ENCODE results near the gene SCRT2. TPM values are rescaled to one million over a fixed set of nuclear protein-coding genes. Genes with fewer than 3 reads are reported as not detected.

Gene SCRT2
- total RNA-seq, 1 experiment from 2014 or later = not detected

DNA sequence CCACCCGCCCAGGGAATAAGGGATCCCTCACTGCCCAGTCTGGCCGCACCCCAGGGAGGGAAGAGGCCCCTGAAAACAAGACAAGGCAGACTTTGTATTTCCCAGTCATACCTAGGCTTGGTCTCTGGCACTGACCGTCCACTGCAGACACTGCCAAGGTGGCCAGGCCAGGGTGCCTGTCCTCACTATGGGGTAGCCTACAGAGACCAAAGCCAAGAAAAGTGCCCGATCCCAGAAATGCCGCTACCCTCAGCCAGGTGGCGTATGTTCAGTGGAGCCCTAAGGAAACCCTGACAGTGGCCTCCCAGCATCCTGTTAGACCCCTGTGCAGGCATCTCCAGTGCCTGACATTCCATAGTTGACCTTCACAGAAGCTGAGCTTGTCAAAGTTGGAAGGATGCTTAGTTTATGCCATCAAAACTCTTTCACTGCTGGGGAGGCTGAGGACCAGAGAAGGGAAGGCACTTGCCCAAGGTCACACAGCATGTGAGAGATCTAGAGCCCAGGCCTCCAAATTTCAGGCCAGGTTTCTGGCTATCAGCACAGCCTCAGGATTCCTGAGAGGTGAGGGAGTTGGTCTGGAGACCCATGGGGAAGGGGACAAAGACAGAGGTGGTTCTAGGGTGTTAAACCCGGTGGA is 2.5 kb downstream of the SCRT2 start:
- peak in 1 of 2 experiments; percentile 43 for DNase-seq
- peaks cover 11% of the 10 kb centered on the region; the same call in 1 of the 2 replicates for H3K4me1 ChIP-seq
- no peak overlapping the region for H3K4me3 ChIP-seq
- no peaks in the 10 kb centered on the region for H3K9me3 ChIP-seq (replicated peaks)
- H3K27me3 ChIP-seq = peaks cover 15% of the 10 kb centered on the region; the same call in 1 of the 2 replicates
- no peaks in the 10 kb centered on the region for H3K36me3 ChIP-seq
- no peak overlapping the region for H3K27ac ChIP-seq

DNA sequence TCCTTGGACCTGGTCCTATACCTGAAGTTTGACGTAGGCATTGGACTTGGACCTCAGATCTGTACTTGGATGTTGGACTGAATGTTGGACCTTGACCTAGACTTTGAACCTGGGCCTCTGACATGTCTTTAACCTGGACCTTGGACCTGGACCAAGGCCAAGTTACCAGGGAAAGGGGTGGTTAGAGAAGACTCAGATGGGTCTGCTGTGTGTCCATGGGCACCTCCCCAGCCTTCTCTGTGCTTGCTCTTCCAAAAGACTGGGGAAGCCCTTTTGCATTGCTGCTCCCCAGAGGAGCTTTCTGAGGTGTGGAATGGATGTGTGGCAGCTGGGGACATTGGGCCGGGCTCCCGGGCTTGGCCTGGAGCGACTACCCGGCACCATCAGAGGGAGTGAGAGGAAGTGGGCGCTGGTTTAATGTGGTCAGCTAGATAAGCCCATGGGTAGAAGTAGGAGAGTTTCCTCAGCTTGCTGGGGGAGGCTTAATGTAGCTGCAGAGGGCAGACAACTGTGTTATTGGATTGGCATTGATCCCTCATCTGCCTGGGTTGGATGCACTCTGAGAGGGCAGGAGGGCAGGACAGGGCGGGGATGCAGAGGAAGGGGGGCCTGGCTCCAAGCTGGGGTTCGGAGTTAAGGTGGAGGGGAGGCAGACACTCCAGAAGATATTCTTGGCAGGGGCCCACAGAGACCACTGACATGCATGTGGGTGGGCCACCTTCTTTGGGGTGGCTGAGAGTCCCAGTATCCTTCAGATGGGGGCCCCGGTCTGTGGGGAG is 4.2 kb downstream of the SCRT2 start:
- Histone ChIP-seq H3K36me3 (no peaks in the 10 kb centered on the region), H3K27me3 (peaks cover 15% of the 10 kb centered on the region; the same call in 1 of the 2 replicates)

DNA sequence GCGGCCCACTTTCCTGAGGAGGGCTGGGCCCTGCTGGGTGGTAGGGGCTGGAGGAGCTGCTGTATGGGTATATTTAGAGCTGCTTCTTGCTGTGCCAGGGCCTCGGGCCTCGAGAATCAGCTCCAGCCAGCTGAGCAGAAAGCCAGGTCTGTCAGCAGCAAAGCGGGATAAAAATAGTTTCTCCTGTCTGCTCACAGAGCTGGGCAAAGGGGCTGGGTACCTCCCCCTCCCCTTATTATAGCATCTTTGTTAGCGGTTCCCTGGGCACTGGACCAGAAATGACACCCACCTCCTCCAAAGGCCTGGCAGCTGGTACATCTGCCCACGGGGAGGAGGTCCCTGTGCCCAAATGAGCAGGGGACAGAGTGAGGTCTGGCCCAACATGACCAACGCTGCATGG is 6.0 kb downstream of the SCRT2 start:
- no peak for DNase-seq
- Histone ChIP-seq H3K4me1 (peaks cover 11% of the 10 kb centered on the region; the same call in 1 of the 2 replicates), H3K27me3 (peaks cover 15% of the 10 kb centered on the region; the same call in 1 of the 2 replicates), H3K27ac (no peak overlapping the region), H3K9me3 (replicated peaks) (no peaks in the 10 kb centered on the region), H3K4me3 (no peak overlapping the region), H3K36me3 (no peaks in the 10 kb centered on the region)

More for the DNA sequence above, 4.2 kb downstream of the SCRT2 start:
- Histone ChIP-seq H3K9me3 (replicated peaks) (no peaks in the 10 kb centered on the region), H3K27ac (no peak overlapping the region), H3K4me3 (no peak overlapping the region), H3K4me1 (peaks cover 11% of the 10 kb centered on the region; the same call in 1 of the 2 replicates)
- peak; percentile 44 to 53 for DNase-seq

DNA sequence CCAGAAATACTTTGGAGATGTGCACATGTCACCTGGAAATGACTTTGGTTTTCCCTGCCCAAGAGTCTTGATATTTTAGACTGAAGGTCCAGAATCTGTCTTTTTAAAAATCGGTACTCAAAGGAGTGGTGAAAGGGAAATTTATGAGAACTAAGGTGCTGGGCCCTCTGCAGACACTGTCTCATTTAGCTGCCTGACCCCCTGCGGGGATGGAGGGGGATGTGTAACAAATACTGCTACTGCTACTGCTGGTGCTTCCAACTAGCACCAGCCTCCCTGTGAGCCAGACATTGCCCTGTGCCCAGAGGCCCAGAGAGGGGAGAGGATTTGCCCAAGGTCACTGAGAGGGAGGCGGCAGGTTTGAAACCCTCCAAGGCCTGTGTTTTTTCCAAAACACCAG is 7.0 kb downstream of the SCRT2 start:
- DNase-seq = no peak
- no peaks in the 10 kb centered on the region for H3K36me3 ChIP-seq
- no peak overlapping the region for H3K4me3 ChIP-seq
- no peaks in the 10 kb centered on the region for H3K9me3 ChIP-seq (replicated peaks)
- no peak overlapping the region for H3K27ac ChIP-seq
- H3K27me3 ChIP-seq = peaks cover 15% of the 10 kb centered on the region; the same call in 1 of the 2 replicates
- peaks cover 11% of the 10 kb centered on the region; the same call in 1 of the 2 replicates for H3K4me1 ChIP-seq

DNA sequence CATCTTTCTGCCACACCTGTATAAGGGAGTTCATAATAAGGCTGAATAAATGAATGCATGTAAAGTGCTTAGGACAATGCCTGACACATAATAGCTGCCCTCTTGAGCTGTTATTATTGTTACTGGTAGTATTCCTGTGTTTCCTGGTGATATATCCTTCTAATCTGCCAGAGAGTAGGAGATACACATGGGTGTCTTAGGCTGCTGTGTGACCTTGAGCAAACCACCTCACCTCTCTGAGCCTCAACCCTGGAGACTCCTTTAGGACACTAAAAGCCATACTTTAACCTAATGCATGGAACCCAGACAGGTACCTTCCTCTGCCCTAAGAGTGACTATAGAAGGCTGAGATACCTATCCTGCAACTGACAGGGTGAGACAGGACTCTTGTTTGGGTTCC is 7.6 kb downstream of the SCRT2 start:
- Histone ChIP-seq H3K4me1 (peaks cover 11% of the 10 kb centered on the region; the same call in 1 of the 2 replicates), H3K36me3 (no peaks in the 10 kb centered on the region), H3K4me3 (no peak overlapping the region), H3K27ac (no peak overlapping the region), H3K27me3 (peaks cover 10% of the 10 kb centered on the region; the same call in 1 of the 2 replicates), H3K9me3 (replicated peaks) (no peaks in the 10 kb centered on the region)
- no peak for DNase-seq

DNA sequence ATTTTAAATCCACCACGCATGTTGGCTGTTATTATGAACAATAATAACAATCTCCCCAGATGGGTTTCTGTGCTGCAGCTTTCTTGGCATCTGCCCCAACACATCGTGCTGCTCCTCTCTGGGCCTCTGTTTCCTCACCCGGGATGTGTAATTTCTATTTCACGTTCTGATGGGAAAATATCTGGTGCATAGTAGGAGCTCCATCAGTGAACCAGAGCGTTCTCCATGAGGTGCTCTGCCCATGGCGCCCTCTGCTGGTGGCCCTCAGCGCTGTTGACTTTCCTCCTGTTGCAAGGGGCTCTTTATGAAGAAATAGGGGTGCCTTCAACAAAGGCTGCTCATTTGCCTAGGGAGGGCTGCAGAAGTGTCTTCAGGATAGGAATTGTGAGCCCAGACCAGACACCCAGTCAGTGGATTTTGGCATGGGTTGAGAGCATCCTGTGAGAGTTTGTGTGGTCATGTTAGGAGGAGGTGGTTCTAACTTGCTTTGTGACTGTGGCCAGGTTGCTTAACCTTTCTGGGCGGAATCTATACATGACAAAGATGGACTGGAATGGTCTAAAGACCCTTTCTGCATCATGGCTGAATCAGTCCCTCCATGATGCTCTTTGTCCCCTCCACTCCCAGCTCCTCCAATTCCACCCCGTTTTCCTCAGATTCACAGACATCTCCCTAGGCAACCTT is 8.1 kb downstream of the SCRT2 start:
- Histone ChIP-seq H3K9me3 (replicated peaks) (no peaks in the 10 kb centered on the region), H3K27me3 (peaks cover 7% of the 10 kb centered on the region; the same call in 1 of the 2 replicates), H3K4me1 (peaks cover 11% of the 10 kb centered on the region; the same call in 1 of the 2 replicates), H3K36me3 (no peaks in the 10 kb centered on the region), H3K4me3 (no peak overlapping the region), H3K27ac (no peak overlapping the region)
- DNase-seq = peak; percentile 41 to 61

DNA sequence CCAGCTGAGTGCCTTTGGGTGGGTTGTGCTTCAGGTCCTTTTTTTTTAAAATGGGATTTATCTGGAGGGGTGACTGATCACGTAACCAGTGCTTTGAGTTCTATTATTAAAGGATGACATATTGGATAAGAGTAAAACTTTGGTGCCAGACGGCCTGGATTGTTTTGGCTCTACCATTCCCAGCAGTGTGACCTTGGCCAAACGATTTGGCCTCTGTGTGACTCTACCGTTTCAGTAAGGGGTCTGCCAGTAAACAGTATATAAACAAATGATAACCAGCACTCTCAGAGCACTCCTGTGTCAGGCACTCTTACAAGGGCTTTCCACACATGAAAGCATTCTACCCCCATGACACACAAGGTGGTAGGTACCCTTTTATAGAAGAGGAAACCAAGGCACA is 8.7 kb downstream of the SCRT2 start:
- H3K9me3 ChIP-seq (replicated peaks) = no peaks in the 10 kb centered on the region
- no peaks in the 10 kb centered on the region for H3K36me3 ChIP-seq
- no peak overlapping the region for H3K27ac ChIP-seq
- H3K4me1 ChIP-seq = peaks cover 8% of the 10 kb centered on the region; the same call in 1 of the 2 replicates
- H3K27me3 ChIP-seq = peaks cover 6% of the 10 kb centered on the region; the same call in 1 of the 2 replicates
- DNase-seq = no peak
- no peak overlapping the region for H3K4me3 ChIP-seq

DNA sequence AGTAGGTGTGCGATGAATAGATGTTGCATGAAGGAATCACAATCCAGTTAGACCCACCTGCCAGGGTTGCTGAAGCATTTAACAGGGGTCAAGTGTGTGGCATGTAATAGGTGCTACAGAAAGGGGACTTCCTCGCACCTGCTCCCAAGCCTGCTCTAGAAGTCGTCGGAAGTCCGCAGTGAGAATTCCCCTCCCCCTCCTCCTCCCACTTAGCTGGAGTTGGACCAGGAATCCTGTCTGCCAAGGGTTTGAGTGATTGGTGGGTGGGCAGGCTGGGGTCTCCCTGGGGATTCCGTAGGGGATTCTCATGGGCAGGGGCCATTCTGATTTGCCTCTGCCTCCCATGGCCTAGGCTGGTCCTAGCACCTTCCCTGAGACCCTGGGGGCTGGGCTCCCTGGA is 10.3 kb downstream of the SCRT2 start:
- Histone ChIP-seq H3K27me3 (peaks cover 8% of the 10 kb centered on the region; the same call in 1 of the 2 replicates), H3K4me1 (peaks cover 6% of the 10 kb centered on the region), H3K36me3 (no peaks in the 10 kb centered on the region), H3K9me3 (replicated peaks) (no peaks in the 10 kb centered on the region), H3K27ac (no peak overlapping the region), H3K4me3 (no peak overlapping the region)
- DNase-seq = no peak

DNA sequence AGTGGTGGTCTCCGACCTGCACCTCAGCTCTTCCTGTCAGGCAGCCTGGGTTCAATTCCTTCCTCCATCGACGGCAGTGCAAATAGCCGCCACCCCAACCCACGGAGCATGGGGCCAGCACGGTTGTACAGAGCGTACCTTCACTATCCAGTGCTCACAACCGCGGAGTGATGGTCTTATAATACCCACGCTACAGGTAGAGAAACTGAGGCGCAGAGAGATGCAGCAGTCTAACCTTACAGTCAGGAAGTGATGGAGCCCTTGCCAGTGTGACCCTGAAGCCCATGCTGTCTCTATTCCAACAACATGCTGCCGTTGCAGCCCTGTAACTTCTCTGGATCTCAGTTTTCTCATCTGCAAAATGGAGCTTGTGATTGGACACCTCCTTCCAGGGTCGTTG is 11.0 kb downstream of the SCRT2 start:
- DNase-seq = no peak
- Histone ChIP-seq H3K9me3 (replicated peaks) (no peaks in the 10 kb centered on the region), H3K4me3 (no peak overlapping the region), H3K27me3 (peaks cover 8% of the 10 kb centered on the region; the same call in 1 of the 2 replicates), H3K36me3 (no peaks in the 10 kb centered on the region), H3K27ac (no peak overlapping the region), H3K4me1 (peaks cover 6% of the 10 kb centered on the region)

DNA sequence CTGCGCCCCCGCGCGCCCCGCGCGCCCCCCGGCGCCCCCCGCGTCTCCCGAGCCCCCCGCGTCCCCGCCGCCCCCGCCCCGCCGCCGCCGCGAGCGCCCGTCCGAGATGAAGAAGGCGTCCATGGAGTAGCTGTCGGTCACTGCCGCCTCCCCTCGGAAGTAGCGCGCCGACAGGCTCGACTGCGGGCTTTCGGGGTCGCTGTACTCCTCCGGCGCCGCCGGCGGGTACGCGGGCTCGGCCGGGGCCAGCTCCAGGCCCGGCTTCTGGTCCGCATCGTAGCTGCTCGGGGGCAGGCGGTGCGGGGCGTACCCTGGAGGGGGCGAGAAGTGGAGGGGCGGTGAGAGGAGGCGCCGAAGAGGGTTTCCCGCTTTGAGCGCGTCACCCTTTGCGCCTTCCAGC is 11.5 kb downstream of the SCRT2 start:
- Histone ChIP-seq H3K4me3 (no peak overlapping the region), H3K9me3 (replicated peaks) (no peaks in the 10 kb centered on the region), H3K27me3 (peaks cover 8% of the 10 kb centered on the region; the same call in 1 of the 2 replicates), H3K4me1 (peaks cover 6% of the 10 kb centered on the region), H3K36me3 (no peaks in the 10 kb centered on the region), H3K27ac (no peak overlapping the region)
- no peak for DNase-seq

DNA sequence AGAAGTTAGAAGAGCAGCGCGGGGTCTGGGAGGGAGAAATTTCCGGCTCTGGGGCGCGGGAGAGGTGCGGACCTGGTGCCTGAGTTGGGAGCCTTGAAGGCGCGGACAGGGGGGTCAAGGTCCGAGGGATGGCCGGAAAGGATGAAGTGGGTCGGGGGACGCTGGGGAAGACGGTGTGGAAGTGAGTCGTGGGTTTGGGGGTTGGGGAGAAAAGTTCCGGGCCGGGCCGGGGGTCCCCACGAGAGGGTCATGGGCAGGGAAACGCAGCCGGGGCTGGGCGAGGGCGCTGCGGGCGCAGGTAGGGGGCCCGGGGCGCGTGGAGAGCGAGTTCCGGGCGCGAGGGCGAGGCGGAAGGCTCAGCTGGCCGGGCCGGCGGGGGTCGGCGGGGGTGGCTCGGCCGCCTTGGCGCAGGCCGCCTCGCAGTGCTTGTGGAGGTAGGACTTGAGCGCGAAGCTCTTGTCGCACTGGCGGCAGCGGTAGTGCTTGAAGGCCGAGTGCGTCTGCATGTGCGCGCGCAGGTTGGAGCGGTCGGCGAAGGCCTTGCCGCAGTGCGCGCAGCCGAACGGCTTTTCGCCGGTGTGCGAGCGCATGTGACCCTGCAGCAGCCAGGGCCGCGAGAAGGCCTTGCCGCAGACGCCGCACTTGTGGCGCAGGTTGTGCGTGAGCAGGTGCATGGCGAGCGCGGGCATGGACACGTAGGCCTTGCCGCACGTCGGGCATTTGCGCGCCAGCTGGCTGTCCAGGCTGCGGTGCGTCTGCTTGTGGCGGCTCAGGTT is 12.1 kb downstream of the SCRT2 start:
- Histone ChIP-seq H3K27me3 (peaks cover 11% of the 10 kb centered on the region; the same call in 1 of the 2 replicates), H3K4me1 (peaks cover 6% of the 10 kb centered on the region), H3K4me3 (no peak overlapping the region), H3K9me3 (replicated peaks) (no peaks in the 10 kb centered on the region), H3K36me3 (no peaks in the 10 kb centered on the region), H3K27ac (no peak overlapping the region)
- DNase-seq = no peak

DNA sequence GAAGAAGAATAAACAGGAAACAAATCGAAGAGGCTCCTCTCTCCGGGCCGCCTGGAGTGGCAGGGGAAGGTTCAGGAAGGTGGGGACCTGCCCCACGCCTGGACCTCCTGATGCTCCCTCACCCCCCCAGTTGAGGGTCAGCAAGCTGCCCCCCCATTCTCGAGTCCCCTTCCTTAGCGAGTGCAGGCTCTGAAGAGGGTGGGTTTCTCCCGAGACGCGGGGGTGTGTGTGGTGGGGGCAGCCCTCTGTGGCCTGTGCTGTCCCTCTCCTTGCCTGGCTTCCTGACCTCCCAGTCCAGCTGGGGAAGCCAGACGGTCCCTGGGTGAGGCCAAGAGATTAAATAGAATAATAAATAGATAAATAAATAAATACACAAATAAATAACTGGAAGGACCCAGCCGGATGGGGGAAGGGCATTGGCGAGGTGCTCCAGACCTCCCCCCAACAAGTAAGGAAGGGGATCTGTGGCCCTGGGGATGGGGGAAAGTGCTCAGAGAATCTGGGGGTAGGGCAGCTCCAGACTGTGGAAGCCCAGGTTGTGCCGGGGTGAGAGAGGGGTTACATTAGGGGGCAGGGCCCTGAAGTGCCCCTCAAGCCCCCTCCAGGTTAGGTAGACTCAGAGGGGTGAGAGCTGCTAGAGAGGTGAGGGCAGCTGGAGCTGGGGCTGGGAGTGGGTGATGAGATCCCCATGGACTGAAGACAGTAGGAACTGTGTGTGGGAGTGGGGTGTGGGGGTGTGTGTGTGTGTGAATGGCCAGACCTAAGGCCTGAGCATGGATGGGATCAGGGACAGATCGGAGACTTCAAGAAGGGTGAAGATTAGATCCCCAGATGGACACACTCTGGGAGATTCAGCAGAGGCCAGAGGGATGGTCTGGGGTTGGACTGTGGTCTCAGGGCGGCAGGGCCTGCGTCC is 13.1 kb downstream of the SCRT2 start:
- H3K36me3 ChIP-seq = no peaks in the 10 kb centered on the region
- DNase-seq = no peak
- no peaks in the 10 kb centered on the region for H3K9me3 ChIP-seq (replicated peaks)
- H3K27ac ChIP-seq = no peak overlapping the region
- H3K4me3 ChIP-seq = no peak overlapping the region
- H3K27me3 ChIP-seq = peaks cover 17% of the 10 kb centered on the region; the same call in 1 of the 2 replicates
- H3K4me1 ChIP-seq = peaks cover 6% of the 10 kb centered on the region

DNA sequence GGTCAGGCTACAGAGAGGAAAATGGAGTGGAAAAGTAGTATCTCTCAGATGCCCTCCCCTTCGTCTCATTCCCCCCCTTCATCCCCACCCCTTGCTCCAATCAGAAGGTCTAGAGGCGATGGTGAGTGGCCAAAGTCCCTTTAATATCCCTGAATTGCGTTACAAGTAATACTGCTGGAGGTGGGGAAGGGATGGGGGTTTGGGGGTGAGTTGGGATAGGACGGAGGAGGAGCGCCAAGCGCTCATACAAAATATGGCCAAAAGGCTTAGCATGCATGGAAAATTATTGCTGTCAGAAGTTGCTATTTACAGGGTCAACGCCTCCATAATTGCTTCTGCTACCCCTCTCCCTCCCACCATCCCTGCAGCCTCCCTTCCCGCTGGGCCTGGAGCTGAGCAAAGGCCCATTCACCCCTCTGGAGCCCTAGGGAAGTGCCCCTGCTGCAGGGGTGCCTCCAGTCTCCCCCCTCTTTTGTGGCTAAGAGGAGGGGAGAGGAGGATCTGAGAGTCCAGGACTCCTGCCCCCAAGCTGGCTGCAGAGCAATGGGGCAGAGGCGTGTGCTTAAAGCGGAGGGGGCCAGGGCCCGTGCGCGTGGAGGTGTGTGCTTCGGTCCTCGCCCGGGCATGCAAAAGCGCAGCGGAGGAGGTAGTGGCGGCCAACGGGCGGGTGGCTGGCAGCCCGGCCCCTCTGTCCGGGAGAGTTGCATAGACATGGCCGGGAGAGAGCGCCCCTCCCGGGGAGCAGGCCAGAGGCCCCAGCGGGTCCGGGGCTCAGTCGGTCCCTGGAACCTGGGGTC is 13.9 kb downstream of the SCRT2 start:
- DNase-seq = no peak
- Histone ChIP-seq H3K27me3 (peaks cover 17% of the 10 kb centered on the region; the same call in 1 of the 2 replicates), H3K4me3 (no peak overlapping the region)

More for the DNA sequence above, 13.9 kb downstream of the SCRT2 start:
- no peaks in the 10 kb centered on the region for H3K36me3 ChIP-seq
- no peaks in the 10 kb centered on the region for H3K9me3 ChIP-seq (replicated peaks)
- no peak overlapping the region for H3K27ac ChIP-seq
- H3K4me1 ChIP-seq = peaks cover 6% of the 10 kb centered on the region
